Measurements from ENCODE around the gene CENPP. TPM values are rescaled to one million over a fixed set of nuclear protein-coding genes. Genes with fewer than 3 reads are reported as not detected.
A peak's percentile ranks its signal among the peaks of the same experiment; 100 is the strongest.

Gene CENPP
- total RNA-seq, 1 experiment from 2014 or later: 4.2 TPM

DNA sequence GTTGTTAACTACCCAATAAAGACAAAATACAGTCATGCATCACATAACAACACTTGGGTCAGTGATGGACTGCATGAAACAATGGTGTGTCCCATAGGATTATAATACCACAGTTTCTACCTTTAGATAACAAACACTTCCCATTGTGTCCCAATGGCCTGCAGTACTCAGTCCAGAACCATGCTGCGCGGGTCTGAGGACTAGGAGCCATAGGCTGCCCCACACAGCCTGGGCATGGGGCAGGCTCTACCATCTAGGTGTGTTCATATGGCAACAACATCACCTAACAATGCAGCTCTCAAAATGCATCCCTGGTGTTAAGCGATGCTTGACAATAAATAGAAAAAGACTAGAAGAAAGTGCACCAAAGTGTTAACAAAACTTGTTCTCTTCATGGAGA, 337.4 kb downstream of the CENPP start:
- H3K27ac Mint-ChIP-seq (ENCODE audit: low read depth, unreplicated experiment): no peak overlapping the region
- no peak for DNase-seq (ENCODE audit: unreplicated experiment)
- ChIA-PET POLR2A (no interaction called here), CTCF (no interaction called here)
- H3K36me3 Mint-ChIP-seq (ENCODE audit: insufficient read depth, unreplicated experiment): peaks cover 31% of the 10 kb centered on the region
- BruUV-seq (replicated peaks): no TSS peak
- H3K4me3 Mint-ChIP-seq (ENCODE audit: unreplicated experiment): no peak overlapping the region
- TF ChIP-seq, protein P1, sequence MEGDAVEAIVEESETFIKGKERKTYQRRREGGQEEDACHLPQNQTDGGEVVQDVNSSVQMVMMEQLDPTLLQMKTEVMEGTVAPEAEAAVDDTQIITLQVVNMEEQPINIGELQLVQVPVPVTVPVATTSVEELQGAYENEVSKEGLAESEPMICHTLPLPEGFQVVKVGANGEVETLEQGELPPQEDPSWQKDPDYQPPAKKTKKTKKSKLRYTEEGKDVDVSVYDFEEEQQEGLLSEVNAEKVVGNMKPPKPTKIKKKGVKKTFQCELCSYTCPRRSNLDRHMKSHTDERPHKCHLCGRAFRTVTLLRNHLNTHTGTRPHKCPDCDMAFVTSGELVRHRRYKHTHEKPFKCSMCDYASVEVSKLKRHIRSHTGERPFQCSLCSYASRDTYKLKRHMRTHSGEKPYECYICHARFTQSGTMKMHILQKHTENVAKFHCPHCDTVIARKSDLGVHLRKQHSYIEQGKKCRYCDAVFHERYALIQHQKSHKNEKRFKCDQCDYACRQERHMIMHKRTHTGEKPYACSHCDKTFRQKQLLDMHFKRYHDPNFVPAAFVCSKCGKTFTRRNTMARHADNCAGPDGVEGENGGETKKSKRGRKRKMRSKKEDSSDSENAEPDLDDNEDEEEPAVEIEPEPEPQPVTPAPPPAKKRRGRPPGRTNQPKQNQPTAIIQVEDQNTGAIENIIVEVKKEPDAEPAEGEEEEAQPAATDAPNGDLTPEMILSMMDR (IDR thresholded peaks at IDR 0.05; ENCODE audit: unreplicated experiment): no peak
- H3K9me3 Mint-ChIP-seq (ENCODE audit: unreplicated experiment): no peaks in the 10 kb centered on the region
- peaks cover 7% of the 10 kb centered on the region for H3K4me1 Mint-ChIP-seq (ENCODE audit: insufficient read depth, unreplicated experiment)
- H3K27me3 Mint-ChIP-seq (ENCODE audit: insufficient read depth, unreplicated experiment): no peaks in the 10 kb centered on the region
- intact Hi-C loops (cut with micrococcal nuclease): no loop called here

DNA sequence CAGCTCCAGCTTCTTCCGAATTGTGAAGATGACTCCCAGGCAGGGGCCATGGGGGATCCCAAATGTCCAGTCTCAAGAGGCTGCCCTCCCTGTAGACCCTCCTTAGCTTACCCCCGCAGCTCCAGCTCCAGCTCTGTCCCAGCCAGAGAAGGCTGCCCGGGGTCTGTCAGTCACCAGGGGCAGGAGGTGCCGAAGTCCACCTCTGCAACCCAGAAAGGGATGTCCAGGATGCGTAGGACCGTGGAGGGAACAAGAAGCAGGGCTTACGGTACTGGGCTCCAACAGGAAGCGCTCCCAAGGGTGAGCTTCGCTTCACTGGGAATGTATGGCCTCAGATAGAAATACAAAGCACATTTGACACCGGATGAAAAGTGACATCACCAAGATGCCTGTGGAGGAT, 338.2 kb downstream of the CENPP start:
- TF ChIP-seq, protein P1 (IDR thresholded peaks at IDR 0.05; ENCODE audit: unreplicated experiment): no peak
- Mint-ChIP-seq H3K27me3 (ENCODE audit: insufficient read depth, unreplicated experiment) (no peaks in the 10 kb centered on the region), H3K9me3 (ENCODE audit: unreplicated experiment) (no peaks in the 10 kb centered on the region), H3K36me3 (ENCODE audit: insufficient read depth, unreplicated experiment) (peaks cover 24% of the 10 kb centered on the region), H3K27ac (ENCODE audit: low read depth, unreplicated experiment) (no peak overlapping the region), H3K4me1 (ENCODE audit: insufficient read depth, unreplicated experiment) (peaks cover 14% of the 10 kb centered on the region), H3K4me3 (ENCODE audit: unreplicated experiment) (no peak overlapping the region)
- BruUV-seq (replicated peaks): no TSS peak
- CTCF ChIA-PET: no interaction called here
- POLR2A ChIA-PET: no interaction called here
- DNase-seq (ENCODE audit: unreplicated experiment): no peak
- intact Hi-C loops (cut with micrococcal nuclease): no loop called here

DNA sequence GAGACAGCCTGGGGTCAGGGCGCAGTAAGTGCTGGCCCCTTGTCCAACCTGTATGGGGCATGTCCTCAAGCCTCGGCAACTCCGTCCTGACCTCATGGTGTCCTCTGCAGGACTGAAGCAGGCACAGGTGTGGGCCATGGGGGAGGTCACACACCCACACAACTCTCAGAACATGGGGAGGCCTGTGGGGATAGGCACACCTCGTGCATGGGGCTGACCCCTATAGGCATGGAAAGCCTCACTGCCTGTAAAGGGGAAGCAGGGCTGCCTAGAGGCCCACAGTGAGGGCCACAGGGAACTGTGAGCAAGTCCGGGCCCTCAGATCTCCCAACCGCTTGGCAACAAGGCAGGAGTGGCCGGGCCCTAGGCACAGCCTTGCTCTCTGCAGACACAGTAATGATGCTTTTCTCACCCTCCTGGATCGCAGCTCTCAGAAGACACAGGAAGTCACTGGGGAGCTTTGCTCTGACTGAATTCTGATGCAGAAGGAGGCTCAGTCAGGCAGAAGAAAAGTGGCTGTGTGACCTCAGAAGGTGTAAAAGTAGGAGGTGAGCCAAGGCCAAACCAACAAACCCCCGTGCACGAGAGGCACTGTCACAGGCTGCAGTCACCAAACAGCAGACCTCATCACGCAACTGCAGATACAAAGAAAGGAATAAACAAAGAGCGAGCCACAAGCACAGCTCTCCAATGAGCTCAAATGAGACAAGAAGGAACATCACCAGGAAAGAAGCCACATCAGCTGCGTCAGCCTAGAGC, 338.8 kb downstream of the CENPP start:
- Mint-ChIP-seq H3K27ac (ENCODE audit: low read depth, unreplicated experiment) (peak overlapping the region; percentile 32), H3K36me3 (ENCODE audit: insufficient read depth, unreplicated experiment) (peaks cover 24% of the 10 kb centered on the region), H3K9me3 (ENCODE audit: unreplicated experiment) (no peaks in the 10 kb centered on the region), H3K4me1 (ENCODE audit: insufficient read depth, unreplicated experiment) (peaks cover 16% of the 10 kb centered on the region), H3K27me3 (ENCODE audit: insufficient read depth, unreplicated experiment) (no peaks in the 10 kb centered on the region), H3K4me3 (ENCODE audit: unreplicated experiment) (no peak overlapping the region)
- BruUV-seq (replicated peaks): no TSS peak
- DNase-seq (ENCODE audit: unreplicated experiment): no peak
- ChIA-PET CTCF (no interaction called here), POLR2A (interaction anchor here (2.1 kb wide), 1 partner anchor 10 kb away, joined by 9 read pairs; no protein-coding TSS in a partner anchor)
- intact Hi-C loops (cut with micrococcal nuclease): no loop called here
- TF ChIP-seq, protein P1 (IDR thresholded peaks at IDR 0.05; ENCODE audit: unreplicated experiment): no peak

DNA sequence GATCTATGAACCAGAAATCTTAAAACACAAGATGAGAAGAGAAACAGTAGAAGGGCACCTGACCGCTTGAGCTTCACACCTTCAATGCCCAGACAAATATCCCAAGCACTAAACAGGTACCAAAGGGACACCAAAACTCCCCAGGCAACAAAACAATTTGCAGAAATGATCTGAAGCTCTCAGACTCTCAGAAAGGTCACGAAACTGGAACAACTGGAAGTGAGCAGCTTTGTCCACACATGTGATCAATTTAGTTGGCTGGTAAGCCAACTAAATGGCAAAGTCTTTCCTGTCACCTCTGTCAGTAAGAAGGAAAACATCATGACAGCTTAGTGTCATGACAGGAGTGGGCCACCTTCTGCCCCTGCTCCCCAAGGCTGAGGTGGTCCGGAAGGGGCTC, 340.1 kb downstream of the CENPP start:
- ChIA-PET POLR2A (interaction anchor here (0.6 to 2.1 kb wide), 3 partner anchors 11 to 310 kb away, joined by 3 to 9 read pairs (median 3); no protein-coding TSS in a partner anchor), CTCF (interaction anchor here (0.6 to 1.2 kb wide), 5 partner anchors 12 to 337 kb away, joined by 3 to 4 read pairs (median 3); no protein-coding TSS in a partner anchor)
- Mint-ChIP-seq H3K27me3 (ENCODE audit: insufficient read depth, unreplicated experiment) (no peaks in the 10 kb centered on the region), H3K4me3 (ENCODE audit: unreplicated experiment) (no peak overlapping the region), H3K36me3 (ENCODE audit: insufficient read depth, unreplicated experiment) (peaks cover 16% of the 10 kb centered on the region), H3K9me3 (ENCODE audit: unreplicated experiment) (no peaks in the 10 kb centered on the region), H3K4me1 (ENCODE audit: insufficient read depth, unreplicated experiment) (peaks cover 16% of the 10 kb centered on the region), H3K27ac (ENCODE audit: low read depth, unreplicated experiment) (no peak overlapping the region)
- intact Hi-C loops (cut with micrococcal nuclease): no loop called here
- TF ChIP-seq, protein P1 (IDR thresholded peaks at IDR 0.05; ENCODE audit: unreplicated experiment): no peak
- no TSS peak for BruUV-seq (replicated peaks)
- no peak for DNase-seq (ENCODE audit: unreplicated experiment)

Data from MCF 10A (cell line).